ENCODE data around the gene SEMA4A.
"Not testable (repeated sequence)": the region's sequence is repeated elsewhere in the genome, so short reads cannot be mapped to it uniquely, and the experiment has no call there.

SEMA4A gene

DNA sequence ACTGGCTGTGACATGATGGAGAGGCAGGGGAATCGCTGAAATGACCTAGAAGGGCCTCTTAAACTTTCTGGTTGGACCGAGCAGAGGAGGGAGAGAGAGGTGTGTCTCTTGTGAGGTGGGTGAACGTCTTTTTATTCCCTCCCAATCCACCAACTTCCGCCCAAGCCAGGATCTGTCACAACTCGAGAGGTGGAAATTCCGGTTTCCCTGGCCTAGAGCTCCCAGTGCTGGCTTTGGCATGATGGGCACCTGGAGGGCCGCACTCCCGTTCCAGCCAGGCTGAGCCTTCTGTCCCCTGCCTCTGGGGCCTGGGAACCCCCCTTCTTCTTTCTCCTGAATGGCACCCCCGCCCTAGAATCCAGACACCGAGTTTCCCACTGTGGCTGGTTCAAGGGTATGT, at the start of gene SEMA4A:
TSS of gene SEMA4A (plus strand) at position 224 of the 400 bp plus-strand sequence. CDS start 994 bp downstream, outside the sequence.
- no peak for DNase-seq (ENCODE audit: low spot score)

DNA sequence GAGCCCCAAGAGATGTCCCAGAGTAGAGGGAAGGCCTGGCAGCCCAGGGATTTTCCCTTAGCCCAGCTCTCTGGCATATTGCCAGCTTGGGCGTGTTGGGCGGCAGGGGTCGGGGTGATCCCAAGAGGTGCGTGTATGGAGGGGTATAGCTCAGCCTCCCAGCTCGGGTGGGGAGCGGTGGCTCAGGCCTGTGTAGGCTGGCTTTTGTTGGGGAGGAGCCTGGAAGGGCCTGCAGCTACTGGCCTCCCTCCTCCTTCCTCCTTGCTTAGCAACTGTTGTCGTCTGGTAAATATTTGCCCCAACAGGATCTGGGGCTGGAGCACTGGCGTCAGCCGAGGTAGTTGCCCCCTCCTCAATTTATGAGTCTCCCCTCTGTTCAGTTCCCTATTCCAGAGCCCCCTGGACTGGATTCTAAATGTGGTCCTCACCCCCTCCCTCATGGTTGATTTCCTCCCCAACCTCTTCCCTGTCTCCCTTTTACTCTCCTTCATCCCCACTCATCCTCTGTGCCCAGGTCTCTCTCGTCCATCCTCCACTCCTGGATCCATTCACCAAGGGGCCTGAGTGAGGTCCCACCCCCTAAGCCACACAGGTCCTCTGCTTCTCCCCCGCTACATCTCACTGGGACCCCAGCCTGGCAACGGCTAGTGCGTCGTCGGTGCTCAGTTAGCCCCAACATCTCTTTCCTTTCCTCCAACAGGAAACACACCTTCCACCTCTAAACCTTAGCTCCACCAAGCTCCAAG, 49.1 kb upstream of the SEMA4A start:
- DNase-seq (ENCODE audit: low spot score), result peak; percentile 86

DNA sequence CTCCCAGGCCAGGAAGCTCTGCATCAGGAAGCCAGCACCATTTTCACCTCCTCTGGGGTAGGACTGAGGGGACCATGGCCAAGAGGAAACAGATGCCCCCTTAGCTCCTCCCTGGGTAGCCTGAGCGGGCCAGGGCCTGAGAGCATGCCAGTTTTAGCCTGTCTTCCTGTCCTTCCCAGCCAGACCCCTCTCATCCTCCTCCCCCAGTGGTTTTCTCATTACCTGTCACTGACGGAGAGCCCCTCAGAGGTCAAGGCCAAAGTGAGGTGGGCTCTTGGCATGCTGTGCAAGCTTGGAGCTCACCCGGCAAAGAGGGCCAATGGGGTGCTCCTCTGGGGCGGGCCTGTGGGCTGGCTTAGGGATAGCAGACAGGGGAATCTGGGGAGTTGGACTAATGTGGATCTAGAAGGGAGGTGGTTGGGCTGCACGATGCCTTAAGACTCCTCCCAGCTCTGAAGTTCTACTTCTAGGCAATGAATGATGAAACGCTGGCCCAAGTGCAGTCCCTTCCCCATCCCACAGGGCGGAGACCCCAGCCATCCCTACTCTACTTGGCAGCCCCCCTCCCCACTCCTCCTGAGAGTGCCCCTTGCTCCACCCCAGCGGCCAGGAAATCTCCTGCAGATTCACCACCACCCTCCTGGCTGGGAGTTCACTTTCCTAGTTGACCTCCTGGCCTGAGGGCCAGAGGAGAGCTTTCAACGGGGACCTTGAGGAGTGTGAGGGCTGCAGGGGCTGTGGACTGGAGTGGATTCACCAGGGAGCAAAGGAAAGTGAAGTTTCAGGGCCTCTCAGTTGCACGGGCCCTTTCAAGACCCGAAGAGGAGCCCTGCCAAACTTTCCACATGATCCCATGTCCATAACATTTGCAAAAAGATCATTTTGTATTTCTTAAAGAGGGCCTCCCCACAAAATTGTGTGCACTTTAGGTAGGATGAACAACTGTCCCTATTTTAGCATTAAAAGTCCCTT, 48.2 kb upstream of the SEMA4A start:
- no peak for DNase-seq (ENCODE audit: low spot score)

DNA sequence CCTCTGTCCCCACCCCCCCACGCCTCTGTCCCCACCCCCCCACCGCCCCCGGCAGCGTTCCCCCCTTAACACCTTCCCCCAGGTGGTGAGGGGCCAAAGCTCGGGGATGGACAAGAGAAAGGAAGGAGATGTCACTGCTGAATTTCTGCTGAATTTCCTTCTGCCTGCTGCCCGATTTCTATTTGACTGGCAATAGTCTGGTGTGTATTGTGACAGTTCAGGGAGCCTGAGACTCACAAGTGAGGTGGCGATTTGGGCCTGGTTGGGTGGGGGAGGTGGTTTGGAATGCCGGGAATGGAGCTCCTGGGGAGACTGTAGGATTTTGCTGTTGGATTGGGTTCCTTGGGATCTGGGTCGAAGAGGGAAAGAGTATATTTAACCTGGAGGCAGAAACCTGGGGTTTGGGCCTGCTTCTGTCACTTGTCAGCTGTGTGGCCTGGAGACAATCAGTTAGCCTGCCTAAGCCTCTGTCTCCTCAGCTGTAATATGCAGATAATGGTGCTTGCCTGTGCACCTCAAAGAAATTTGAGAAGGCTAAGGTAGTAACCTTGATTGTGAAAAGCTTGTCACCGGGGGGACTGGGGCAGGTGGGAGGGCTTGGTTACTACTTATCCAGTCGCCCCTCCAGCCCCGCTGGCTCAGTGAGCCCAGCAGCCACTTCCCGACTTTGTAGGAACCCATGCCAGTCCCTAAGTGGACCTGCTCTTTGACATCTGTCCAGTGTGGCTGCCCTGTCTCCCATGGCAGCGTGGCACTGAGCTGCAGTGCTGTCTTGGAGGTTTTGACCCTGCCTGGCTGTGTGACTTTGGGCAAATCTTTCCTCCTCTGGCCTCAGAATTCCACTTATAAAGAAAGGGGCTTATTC, 46.5 kb upstream of the SEMA4A start:
- DNase-seq (ENCODE audit: low spot score), result peak; percentile 63

DNA sequence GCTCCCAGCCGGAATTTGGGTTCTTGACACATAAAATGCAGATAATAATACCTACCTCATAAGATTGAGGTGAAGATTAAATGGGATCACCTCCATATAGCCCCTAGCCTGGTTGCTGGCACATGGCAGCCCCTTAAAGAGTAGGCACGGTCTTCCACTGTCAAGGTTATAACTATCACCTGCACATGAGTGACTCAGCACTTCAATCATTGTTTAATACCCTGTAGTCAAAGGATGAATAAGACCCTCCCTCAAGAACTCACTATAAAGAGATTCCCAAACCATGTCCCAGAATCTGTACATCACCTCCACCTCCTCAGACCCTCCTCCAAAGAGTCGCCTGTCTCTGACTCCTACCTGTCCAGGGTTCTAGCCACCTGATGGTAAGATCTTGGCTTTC, 45.3 kb upstream of the SEMA4A start:
- DNase-seq (ENCODE audit: low spot score), result no peak

DNA sequence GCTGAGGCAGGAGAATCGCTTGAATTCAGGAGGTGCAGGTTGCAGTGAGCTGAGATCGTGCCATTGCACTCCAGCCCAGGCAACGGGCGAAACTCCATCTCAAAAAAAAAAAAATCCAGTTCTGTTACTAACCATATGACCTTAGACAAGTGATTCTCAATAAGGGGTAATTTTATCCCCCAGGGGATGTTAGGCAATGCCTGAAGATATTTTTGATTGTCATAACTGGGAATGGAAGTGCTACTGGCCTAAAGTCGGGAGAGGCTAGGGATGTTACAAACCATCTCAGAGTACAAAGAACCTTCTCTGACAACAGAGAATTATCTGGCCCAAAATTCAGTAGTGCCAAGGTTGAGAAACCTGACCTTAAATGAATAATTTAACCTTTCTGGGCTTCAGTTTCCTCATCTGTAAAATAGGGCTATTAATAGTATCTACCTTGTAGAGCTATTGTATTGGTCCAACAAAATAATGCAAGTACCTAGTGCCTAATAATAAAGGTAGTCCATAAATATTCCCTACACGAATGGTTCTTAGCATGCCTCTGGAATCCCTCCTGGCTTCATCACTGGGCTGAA, 44.6 kb upstream of the SEMA4A start:
- DNase-seq (ENCODE audit: low spot score), result no peak

DNA sequence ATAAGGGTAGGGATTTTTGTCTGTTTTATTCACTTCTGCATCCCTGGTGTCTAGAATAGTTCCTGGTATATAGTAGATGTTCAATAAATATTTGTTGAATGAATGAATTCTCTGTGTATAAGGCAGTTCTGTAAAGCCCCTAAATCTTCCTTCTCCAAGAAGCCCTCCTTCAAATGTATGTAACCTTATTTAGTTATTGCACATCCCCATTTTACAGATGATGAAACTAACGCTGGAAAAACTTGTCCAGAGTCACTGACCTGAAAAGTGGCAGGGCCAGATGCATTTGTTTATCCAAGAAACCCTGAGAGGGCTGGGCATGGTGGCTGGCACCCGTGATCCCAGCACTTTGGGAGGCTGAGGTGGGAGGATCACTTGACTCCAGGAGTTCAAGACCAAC, 43.1 kb upstream of the SEMA4A start:
- no peak for DNase-seq (ENCODE audit: low spot score)

DNA sequence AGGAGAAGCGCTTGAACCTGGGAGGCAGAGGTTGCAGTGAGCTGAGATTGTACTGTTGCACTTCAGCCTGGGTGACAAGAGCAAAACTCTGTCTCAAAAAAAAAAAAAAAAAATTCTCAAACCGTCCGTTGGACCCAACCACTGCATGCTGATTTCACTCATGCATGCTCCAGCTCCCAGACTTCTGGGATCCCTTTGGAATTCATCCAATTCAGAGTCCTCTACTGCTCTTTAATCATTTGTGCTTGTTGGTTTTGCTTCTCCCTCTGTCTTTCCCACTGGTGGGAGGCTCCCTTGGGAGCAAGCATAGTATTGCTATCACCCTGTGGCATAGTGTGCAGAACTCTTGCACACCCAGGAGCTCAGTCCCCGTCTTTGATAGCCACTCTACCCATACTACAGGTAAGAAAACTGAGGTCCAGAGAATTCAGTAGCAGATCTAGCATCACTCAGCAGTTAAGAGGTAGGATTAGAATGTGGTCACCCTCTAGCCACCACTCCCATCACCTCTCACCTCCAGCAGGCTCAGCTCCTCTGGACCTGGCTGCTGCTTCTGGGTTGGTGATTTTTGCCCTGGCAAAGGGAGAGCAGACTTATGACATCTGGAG, 41.9 kb upstream of the SEMA4A start:
- DNase-seq (ENCODE audit: low spot score), result no peak

DNA sequence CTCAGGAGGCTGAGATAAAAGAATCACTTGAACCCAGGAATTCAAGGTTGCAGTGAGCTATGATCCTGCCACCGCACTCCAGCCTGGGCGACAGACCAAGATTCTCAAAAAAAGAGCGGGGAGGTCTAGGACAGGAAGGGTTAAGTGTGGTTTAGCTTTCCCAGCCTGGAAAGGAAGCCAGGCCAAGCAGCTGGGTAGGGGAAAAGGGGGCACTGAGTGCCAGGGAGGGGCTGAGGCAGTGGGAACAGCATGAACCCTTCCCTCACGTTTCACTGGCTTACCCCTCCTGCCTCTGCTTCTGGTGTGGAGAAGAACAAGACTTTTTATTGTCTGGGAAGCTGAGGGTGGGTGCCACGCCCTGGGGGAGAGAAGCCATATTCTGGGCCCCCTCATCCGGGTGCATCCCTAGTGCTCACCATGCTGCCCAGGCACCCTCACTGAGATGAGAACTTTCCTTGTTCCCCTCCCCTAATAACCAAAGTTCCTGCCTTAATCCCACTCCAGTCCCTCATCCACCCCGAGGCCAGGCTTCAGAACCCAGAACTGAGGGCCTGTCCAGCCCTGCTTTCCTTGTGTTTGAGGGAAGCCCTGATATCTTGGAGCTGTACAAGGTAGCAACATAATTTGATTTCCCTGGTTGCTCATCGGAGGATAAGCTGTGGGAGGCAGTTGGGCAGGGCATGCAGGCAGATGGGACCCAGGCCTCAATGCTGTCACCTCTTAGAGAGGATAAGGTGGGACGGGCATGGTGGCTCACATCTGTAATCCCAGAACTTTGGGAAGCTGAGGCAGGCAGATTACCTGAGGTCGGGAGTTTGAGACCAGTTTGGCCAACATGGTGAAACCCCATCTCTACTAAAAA, 40.9 kb upstream of the SEMA4A start:
- DNase-seq (ENCODE audit: low spot score), result no peak

DNA sequence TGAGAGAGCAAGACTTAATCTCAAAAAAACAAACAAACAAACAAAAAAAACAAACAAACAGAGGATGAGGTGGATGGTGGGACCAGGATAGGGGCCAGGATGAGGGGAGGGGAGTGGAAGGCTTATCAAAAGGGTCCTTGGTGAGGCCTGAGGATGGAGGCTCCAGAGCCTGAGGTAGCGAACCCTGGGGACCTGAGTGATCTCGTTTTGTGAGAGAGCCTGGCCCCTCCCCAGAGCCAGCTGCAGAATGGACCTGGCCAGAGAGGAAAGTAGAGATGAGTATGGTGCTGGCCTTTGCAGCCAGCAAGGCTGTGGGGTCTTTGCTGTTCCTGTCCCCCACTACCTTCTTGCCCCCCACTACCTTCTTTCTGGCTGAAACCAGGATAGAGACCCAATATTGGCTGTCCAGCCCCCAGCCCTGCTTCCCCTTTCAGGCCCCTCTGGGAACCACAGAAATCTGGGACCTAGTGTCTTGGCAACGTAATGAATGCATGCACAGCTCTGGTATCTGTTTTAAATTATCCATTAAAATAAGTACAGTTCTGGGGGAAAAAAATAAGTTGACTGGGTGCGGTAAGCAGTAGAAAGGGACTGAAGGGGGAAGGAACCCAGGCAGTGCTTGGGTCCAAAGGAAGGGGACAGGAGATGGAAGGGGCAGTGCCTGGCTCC, 40.0 kb upstream of the SEMA4A start:
- no peak for DNase-seq (ENCODE audit: low spot score)

DNA sequence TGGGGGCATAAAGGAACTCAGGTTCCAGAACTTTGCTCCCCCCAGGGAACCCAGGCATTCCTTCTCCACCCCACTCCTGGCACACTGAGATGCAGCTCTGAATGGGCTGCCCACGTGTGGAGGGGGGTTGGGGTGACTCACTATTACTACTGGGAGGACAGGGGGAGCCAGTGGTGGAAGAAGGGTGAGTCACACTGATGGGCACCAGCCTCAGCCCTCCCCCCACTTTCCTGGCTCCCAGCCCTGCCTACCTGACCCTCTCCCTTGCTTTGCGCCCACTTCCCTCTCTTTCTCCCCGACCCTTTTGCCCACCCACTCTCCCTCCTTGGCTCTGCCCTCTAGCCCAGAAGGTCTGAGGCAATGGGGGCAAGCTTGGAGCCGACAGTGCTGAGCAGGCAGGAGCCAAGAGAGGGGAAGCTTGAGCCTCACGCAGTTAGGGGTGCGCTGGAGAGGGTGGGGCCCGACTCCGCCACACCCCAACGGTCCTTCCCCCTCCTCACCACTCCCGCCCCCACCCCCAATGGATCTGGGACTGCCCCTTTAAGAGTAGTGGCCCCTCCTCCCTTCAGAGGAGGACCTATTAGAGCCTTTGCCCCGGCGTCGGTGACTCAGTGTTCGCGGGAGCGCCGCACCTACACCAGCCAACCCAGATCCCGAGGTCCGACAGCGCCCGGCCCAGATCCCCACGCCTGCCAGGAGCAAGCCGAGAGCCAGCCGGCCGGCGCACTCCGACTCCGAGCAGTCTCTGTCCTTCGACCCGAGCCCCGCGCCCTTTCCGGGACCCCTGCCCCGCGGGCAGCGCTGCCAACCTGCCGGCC, 39.1 kb upstream of the SEMA4A start, which contains the start of gene LMNA:
TSS of gene LMNA (plus strand) at position 611 of the 818 bp plus-strand sequence. CDS start 208 bp downstream, outside the sequence.
- DNase-seq (ENCODE audit: low spot score), result peak; percentile 98

DNA sequence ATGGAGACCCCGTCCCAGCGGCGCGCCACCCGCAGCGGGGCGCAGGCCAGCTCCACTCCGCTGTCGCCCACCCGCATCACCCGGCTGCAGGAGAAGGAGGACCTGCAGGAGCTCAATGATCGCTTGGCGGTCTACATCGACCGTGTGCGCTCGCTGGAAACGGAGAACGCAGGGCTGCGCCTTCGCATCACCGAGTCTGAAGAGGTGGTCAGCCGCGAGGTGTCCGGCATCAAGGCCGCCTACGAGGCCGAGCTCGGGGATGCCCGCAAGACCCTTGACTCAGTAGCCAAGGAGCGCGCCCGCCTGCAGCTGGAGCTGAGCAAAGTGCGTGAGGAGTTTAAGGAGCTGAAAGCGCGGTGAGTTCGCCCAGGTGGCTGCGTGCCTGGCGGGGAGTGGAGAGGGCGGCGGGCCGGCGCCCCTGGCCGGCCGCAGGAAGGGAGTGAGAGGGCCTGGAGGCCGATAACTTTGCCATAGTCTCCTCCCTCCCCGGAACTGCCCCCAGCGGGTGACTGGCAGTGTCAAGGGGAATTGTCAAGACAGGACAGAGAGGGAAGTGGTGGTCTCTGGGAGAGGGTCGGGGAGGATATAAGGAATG, 38.4 kb upstream of the SEMA4A start:
- no peak for DNase-seq (ENCODE audit: low spot score)

DNA sequence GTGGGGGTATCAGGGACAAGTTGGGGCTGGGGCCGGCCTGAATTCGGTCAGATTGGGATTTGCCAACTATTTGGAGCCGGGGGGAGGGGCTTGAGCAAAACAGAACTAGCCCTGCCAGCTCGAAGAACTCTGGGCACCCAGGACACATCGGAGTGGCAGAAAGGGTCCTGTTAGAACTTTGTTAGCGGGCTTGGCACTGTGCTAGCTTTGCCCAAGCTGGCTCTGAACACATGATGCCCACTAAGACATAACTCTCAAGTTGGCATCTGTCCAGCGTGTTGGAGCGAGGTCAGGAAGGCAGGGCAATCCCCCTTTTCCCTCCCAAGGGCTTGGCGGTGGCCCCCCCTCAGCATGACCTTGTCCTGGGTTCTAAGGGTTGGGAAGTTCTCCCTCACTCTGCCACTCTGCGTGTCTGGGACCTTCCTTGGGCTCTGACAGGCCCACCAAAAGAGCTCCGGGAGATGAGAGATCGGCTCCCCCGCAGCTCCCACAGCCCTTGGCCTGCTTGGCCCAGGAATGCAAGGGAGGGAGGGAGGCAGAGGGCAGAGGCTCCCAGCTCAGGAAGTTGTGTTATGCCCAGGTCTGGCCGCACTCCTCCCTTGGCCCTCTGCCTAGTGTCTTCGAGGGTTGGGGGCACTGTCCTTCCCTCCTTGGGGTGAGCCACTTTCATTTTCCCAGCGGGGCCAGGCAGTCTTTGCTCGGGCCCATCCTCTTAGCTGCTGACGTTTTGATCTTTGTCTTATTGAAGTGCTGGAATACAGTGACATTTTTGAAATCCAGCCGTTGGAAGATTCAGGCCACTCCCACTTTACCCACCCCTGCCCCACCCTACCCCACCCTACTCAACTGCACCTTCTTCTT, 37.6 kb upstream of the SEMA4A start:
- DNase-seq (ENCODE audit: low spot score), result peak; percentile 62

DNA sequence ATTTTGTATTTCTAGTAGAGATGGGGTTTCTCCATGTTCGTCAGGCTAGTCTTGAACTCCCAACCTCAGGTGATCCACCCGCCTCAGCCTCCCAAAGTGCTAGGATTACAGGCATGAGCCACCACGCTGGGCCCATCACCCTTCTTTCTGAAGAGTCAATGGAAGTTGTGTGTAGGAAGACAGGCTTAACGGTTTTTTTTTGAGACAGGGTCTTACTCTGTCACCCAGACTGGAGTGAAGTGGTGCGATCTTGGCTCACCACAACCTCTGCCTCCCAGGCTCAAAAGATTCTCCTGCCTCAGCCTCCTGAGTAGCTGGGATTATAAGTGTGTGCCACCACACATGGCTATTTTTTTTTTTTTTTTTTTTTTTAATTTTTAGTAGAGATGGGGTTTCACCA, 36.7 kb upstream of the SEMA4A start:
- DNase-seq (ENCODE audit: low spot score), result not testable (repeated sequence)

DNA sequence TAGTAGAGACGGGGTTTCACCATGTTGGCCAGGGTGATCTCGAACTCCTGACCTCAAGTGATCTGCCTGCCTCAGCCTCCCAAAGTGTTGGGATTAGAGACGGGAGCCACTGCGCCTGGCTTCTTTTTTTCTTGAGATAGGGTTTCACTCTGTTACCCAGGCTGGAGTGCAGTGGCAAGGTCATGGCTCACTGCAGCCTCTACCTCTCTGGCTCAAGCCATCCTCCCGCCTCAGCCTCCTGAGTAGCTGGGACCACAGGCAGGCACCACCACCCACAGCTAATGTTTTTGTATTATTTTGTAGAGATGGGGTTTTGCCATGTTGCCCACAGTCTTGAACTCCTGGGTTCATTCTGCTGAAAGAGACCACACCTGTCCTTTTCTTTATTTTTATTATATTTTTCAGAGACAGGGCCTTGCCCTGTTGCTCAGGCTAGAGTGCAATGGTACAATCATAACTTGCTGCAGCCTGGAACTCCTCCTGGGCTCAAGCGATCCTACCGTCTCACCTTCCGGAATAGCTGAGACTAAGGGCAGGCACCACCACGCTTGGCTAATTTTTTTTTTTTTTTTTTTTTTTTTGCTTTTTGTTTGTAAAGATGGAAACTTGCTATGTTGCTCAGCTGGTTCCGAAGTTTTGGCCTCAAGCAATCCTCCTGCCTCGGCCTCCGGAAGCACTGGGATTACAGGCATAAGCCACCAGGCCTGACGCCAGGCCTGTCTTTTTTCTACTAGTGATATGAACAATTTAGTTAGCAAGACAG, 35.8 kb upstream of the SEMA4A start:
- no peak for DNase-seq (ENCODE audit: low spot score)

DNA sequence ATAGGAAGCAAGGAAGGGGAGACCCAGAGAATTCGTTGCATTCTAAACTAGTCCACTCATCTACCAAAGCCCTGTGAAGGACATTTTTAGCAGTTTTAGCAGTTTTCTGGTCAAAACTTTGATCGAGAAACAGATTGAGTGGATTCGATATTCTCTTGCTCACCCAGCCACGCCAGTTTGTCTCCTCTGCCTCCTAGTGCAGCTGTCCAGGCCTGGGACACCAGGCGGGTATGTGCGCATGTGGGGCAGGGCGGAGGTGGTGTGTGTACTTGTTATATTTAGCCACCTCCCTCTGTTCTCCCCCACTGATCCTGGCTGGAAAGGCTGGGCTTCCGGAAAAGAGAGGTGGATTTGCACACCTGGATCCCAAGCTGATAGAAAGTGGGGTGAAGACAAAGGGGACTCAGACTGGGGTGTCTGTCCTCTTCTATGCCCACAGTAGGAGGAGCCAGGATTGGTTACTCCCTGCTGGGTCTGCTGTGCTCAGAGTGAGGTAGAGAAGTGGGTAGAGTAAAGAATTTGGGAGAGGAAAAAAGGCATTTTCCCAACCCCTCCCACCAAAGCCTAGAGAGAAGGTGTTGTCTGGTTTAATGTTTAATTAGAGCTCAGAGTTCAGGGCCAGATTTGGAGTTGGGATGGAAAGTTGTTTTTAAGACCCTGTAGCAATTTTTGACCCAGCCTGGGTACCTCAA, 35.1 kb upstream of the SEMA4A start:
- peak; percentile 79 for DNase-seq (ENCODE audit: low spot score)
